HCT116 (cell line): ENCODE measurements around the gene ARHGAP10.

ENCODE experiments used
- CBX3 ChIP-seq: IDR thresholded peaks from 2 replicates; pipeline ENCODE4 v1.6.1; 2012; ENCODE audit warnings: low read depth
- CEBPB ChIP-seq: IDR thresholded peaks from 2 replicates; pipeline ENCODE4 v1.6.1; 2012; ENCODE audit warnings: low read depth
- CTCF ChIP-seq, 3 experiments: fragments of 200-600 bp in 1 of 3; sonication (generic) in 1 of 3; IDR thresholded peaks in 2 of 3; conservative IDR thresholded peaks in 1 of 3; 2 replicates each; pipeline ENCODE4 v1.5.1; 2012 to 2017; ENCODE audit warnings: low read depth in 2 of 3, low read length in 2 of 3, antibody characterized with exemption in 1 of 3, borderline replicate concordance in 1 of 3, control low read depth in 1 of 3, mild to moderate bottlenecking in 1 of 3, mixed read lengths in 1 of 3, mixed run types in 1 of 3, moderate library complexity in 1 of 3; ENCODE audit not compliant: insufficient read depth in 1 of 3
- EGR1 ChIP-seq: IDR thresholded peaks from 2 replicates; pipeline ENCODE4 v1.6.1; 2012; ENCODE audit warnings: low read depth
- EZH2 ChIP-seq: fragments of 200-600 bp; sonication (generic); IDR thresholded peaks from 2 replicates; pipeline ENCODE4 v1.6.1; 2017; ENCODE audit warnings: antibody characterized with exemption, mixed run types
- MAX ChIP-seq: IDR thresholded peaks from 2 replicates; pipeline ENCODE4 v1.6.1; 2012
- POLR2A ChIP-seq: IDR thresholded peaks from 2 replicates; pipeline ENCODE4 v1.7.0; 2011; ENCODE audit warnings: borderline replicate concordance; ENCODE audit not compliant: insufficient read depth, insufficient read length; ENCODE audit errors: extremely low read depth
- POLR2AphosphoS5 ChIP-seq: IDR thresholded peaks from 2 replicates; pipeline ENCODE4 v1.6.1; 2011; ENCODE audit warnings: mild to moderate bottlenecking, low read depth, low read length, moderate library complexity
- RAD21 ChIP-seq: IDR thresholded peaks from 2 replicates; pipeline ENCODE4 v1.6.1; 2012; ENCODE audit warnings: low read depth, mild to moderate bottlenecking
- SIN3A ChIP-seq: IDR thresholded peaks from 2 replicates; pipeline ENCODE4 v1.6.1; 2012; ENCODE audit warnings: low read depth
- SP1 ChIP-seq: IDR thresholded peaks from 2 replicates; pipeline ENCODE4 v1.6.1; 2012; ENCODE audit warnings: low read depth
- SRF ChIP-seq: IDR thresholded peaks from 2 replicates; pipeline ENCODE4 v1.6.1; 2012; ENCODE audit warnings: low read depth
- ZBTB33 ChIP-seq: IDR thresholded peaks from 2 replicates; pipeline ENCODE4 v1.6.1; 2011; ENCODE audit warnings: mild to moderate bottlenecking, low read length, moderate library complexity; ENCODE audit not compliant: insufficient replicate concordance; ENCODE audit errors: extremely low read depth
- ZNF274 ChIP-seq: fragments of 200-500 bp; sonication (Bioruptor generic); IDR thresholded peaks from 2 replicates; pipeline ENCODE4 v1.6.1; 2014; ENCODE audit warnings: mild to moderate bottlenecking, low read depth, low read length, inconsistent platforms

- TF ChIP-seq SRF (no peak), CTCF (IDR thresholded peaks at IDR 0.05 in 2 of 3, conservative IDR thresholded peaks at IDR 0.05 in 1 of 3; ENCODE audit: borderline replicate concordance in 1 of 3, insufficient read depth in 1 of 3, low read depth in 2 of 3, low read length in 2 of 3) (peak; percentile 80 to 98 (median 97)), EZH2 (no peak), RAD21 (peak; percentile 93), ZNF274 (no peak), POLR2A (no peak), MAX (no peak), POLR2AphosphoS5 (no peak), SP1 (no peak), CBX3 (no peak), EGR1 (no peak), CEBPB (no peak), ZBTB33 (no peak), SIN3A (no peak)
Measured at GRCh38 chr4:147707892-147708672, 23.8 kb upstream of the ARHGAP10 start.
